H9 (cell line): ENCODE data around the gene ATP11B. TPM values are rescaled to one million over a fixed set of nuclear protein-coding genes. Genes with fewer than 3 reads are reported as not detected.

ENCODE experiments used
- DNase-seq: peaks from one replicate; pipeline ENCODE4 v3.0.0-alpha.2; 2017
- H2AFZ ChIP-seq: one replicate; pipeline ENCODE4 v1.6.1; 2013; ENCODE audit warnings: mild to moderate bottlenecking, low read length, control low read depth, moderate library complexity
- H2AK5ac ChIP-seq: 2 replicates; pipeline ENCODE4 v1.6.1; 2013; ENCODE audit warnings: low read length, control low read depth, mixed read lengths; ENCODE audit not compliant: insufficient read length
- H2BK120ac ChIP-seq: one replicate; pipeline ENCODE4 v1.6.1; 2013; ENCODE audit warnings: low read depth, mild to moderate bottlenecking, low read length, control low read depth, inconsistent platforms; ENCODE audit not compliant: poor library complexity, severe bottlenecking
- H2BK12ac ChIP-seq: 2 replicates; pipeline ENCODE4 v1.6.1; 2013; ENCODE audit warnings: low read length, control low read depth, mixed read lengths, low read depth; ENCODE audit not compliant: insufficient read length
- H2BK15ac ChIP-seq: 2 replicates; pipeline ENCODE4 v1.6.1; 2013; ENCODE audit warnings: low read depth, low read length, control low read depth
- H2BK20ac ChIP-seq: one replicate; pipeline ENCODE4 v1.6.1; 2013; ENCODE audit warnings: low read depth, mild to moderate bottlenecking, low read length, control low read depth, inconsistent platforms; ENCODE audit not compliant: poor library complexity, severe bottlenecking
- H2BK5ac ChIP-seq: 2 replicates; pipeline ENCODE4 v1.6.1; 2013; ENCODE audit warnings: low read length, control low read depth, mixed read lengths; ENCODE audit not compliant: insufficient read length
- H3K14ac ChIP-seq: 2 replicates; pipeline ENCODE4 v1.6.1; 2013; ENCODE audit warnings: low read length, control low read depth; ENCODE audit not compliant: insufficient read depth
- H3K18ac ChIP-seq: 2 replicates; pipeline ENCODE4 v1.6.1; 2013; ENCODE audit warnings: low read depth, mild to moderate bottlenecking, mixed read lengths, low read length, control low read depth; ENCODE audit not compliant: insufficient read length
- H3K23ac ChIP-seq: 2 replicates; pipeline ENCODE4 v1.6.1; 2013; ENCODE audit warnings: low read length, control low read depth, mixed read lengths, low read depth; ENCODE audit not compliant: insufficient read length
- H3K23me2 ChIP-seq: 2 replicates; pipeline ENCODE4 v1.6.1; 2013; ENCODE audit warnings: low read depth, mild to moderate bottlenecking, mixed read lengths, low read length, control low read depth; ENCODE audit not compliant: insufficient read length, poor library complexity, severe bottlenecking
- H3K27ac ChIP-seq: 2 replicates; pipeline ENCODE4 v1.5.1; 2013; ENCODE audit warnings: low read length, control low read depth, mixed read lengths, low read depth; ENCODE audit not compliant: insufficient read length
- H3K27me3 ChIP-seq: 2 replicates; pipeline ENCODE4 v1.6.1; 2013; ENCODE audit warnings: low read length, control low read depth, inconsistent platforms; ENCODE audit not compliant: insufficient read depth
- H3K4ac ChIP-seq: 2 replicates; pipeline ENCODE4 v1.6.1; 2013; ENCODE audit warnings: low read depth, mild to moderate bottlenecking, control low read depth, inconsistent platforms, low read length, moderate library complexity
- H3K4me1 ChIP-seq: 2 replicates; pipeline ENCODE4 v1.6.1; 2013; ENCODE audit warnings: low read length, control low read depth, inconsistent platforms; ENCODE audit not compliant: insufficient read depth
- H3K4me2 ChIP-seq: 2 replicates; pipeline ENCODE4 v1.6.1; 2013; ENCODE audit warnings: low read length, control low read depth, mixed read lengths; ENCODE audit not compliant: insufficient read length, insufficient read depth
- H3K56ac ChIP-seq: 2 replicates; pipeline ENCODE4 v1.6.1; 2013; ENCODE audit warnings: low read depth, mild to moderate bottlenecking, mixed read lengths, low read length, control low read depth; ENCODE audit not compliant: insufficient read length
- H3K79me1 ChIP-seq: 2 replicates; pipeline ENCODE4 v1.6.1; 2013; ENCODE audit warnings: low read depth, mild to moderate bottlenecking, moderate library complexity, low read length, control low read depth, inconsistent platforms; ENCODE audit not compliant: insufficient read depth, poor library complexity, severe bottlenecking
- H3K79me2 ChIP-seq: 2 replicates; pipeline ENCODE4 v1.6.1; 2013; ENCODE audit warnings: low read length, control low read depth, inconsistent platforms; ENCODE audit not compliant: insufficient read depth
- H3K9ac ChIP-seq: 2 replicates; pipeline ENCODE4 v1.6.1; 2013; ENCODE audit warnings: low read length, control low read depth, mixed read lengths; ENCODE audit not compliant: insufficient read length; ENCODE audit errors: extremely low read depth
- H3K9me3 ChIP-seq: one replicate; pipeline ENCODE4 v1.6.1; 2013; ENCODE audit warnings: low read depth, low read length, inconsistent platforms; ENCODE audit not compliant: control insufficient read depth
- H3T11ph ChIP-seq: one replicate; pipeline ENCODE4 v1.6.1; 2013; ENCODE audit warnings: mild to moderate bottlenecking, low read length, control low read depth, inconsistent platforms
- H4K20me1 ChIP-seq: one replicate; pipeline ENCODE4 v1.6.1; 2013; ENCODE audit not compliant: control insufficient read depth, insufficient read length, insufficient read depth
- H4K5ac ChIP-seq: 2 replicates; pipeline ENCODE4 v1.6.1; 2013; ENCODE audit warnings: low read depth, mild to moderate bottlenecking, mixed read lengths, low read length, control low read depth; ENCODE audit not compliant: insufficient read length
- H4K8ac ChIP-seq: replicated peaks from 2 replicates; pipeline ENCODE4 v1.6.1; 2013; ENCODE audit warnings: low read length, control low read depth, mixed read lengths, low read depth; ENCODE audit not compliant: insufficient read length
- H4K91ac ChIP-seq: 2 replicates; pipeline ENCODE4 v1.6.1; 2013; ENCODE audit warnings: low read depth, mild to moderate bottlenecking, moderate library complexity, mixed read lengths, low read length, control low read depth; ENCODE audit not compliant: insufficient read length
- H3K27ac Mint-ChIP-seq, 3 experiments: 2 replicates in 2 of 3; 3 replicates in 1 of 3; pipeline ENCODE4 v1.8.0; 2020 to 2021; ENCODE audit warnings: mixed read lengths in 3 of 3, mild to moderate bottlenecking in 1 of 3, moderate library complexity in 1 of 3
- H3K27me3 Mint-ChIP-seq: 2 replicates; pipeline ENCODE4 v1.8.0; 2021; ENCODE audit warnings: low read depth, mild to moderate bottlenecking, moderate library complexity, mixed read lengths
- H3K36me3 Mint-ChIP-seq, 3 experiments: 2 replicates in 2 of 3; 3 replicates in 1 of 3; pipeline ENCODE4 v1.8.0; 2020 to 2021; ENCODE audit warnings: low read depth in 3 of 3, mixed read lengths in 3 of 3; ENCODE audit not compliant: insufficient read depth in 1 of 3
- H3K4me1 Mint-ChIP-seq, 2 experiments: 2 replicates each; pipeline ENCODE4 v1.8.0; 2020; ENCODE audit warnings: mixed read lengths in 2 of 2
- H3K4me3 Mint-ChIP-seq, 2 experiments: 2 replicates in 1 of 2; 3 replicates in 1 of 2; pipeline ENCODE4 v1.8.0; 2020 to 2021; ENCODE audit warnings: mild to moderate bottlenecking in 2 of 2, mixed read lengths in 2 of 2, moderate library complexity in 1 of 2
- H3K9me3 Mint-ChIP-seq, 2 experiments: 2 replicates in 1 of 2; 3 replicates in 1 of 2; pipeline ENCODE4 v1.8.0; 2020; ENCODE audit warnings: mild to moderate bottlenecking in 2 of 2, mixed read lengths in 2 of 2, moderate library complexity in 1 of 2
- WGBS: extraction: QIAGEN DNeasy Blood & Tissue Kit; methylation state at CpG from one replicate; pipeline ENCODE4 v1.1.7; 2013; ENCODE audit warnings: missing lambda C conversion rate, low lambda C conversion rate, mixed read lengths; ENCODE audit not compliant: insufficient read length; ENCODE audit errors: extremely low coverage; 5-methylcytosine and 5-hydroxymethylcytosine counted together
- total RNA-seq: library from RNA; stranded (reverse); gene quantifications from 2 replicates; pipeline ENCODE4 v1.2.1, GENCODE V29; 2021
- TF ChIP-seq, protein P1 (sequence below): fragments of 200-600 bp; sonication (generic); conservative IDR thresholded peaks from 3 replicates; pipeline ENCODE4 v1.8.0; 2021; ENCODE audit warnings: antibody characterized with exemption, mild to moderate bottlenecking

Gene ATP11B
- total RNA-seq, 1 experiment from 2014 or later, result 30.0 TPM

DNA sequence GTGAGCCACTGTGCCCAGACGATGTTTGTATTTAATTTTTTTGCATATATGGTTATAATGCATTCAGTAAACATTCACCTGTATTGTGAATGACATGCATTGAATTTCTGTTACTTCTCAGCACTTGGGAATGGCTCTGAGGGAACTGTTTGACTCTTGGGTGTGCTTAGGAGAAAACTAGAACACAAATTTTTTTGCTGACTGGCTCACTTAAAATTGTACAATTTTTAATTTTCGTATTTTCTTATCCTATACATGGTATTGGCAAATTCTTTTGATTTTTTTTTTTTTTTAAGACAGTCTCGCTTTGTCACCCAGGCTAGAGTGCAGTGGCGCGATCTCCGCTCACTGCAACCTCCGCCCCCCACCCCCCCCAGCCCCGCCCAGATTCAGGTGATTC is 7.2 kb downstream of the ATP11B start:
- Histone ChIP-seq H2BK12ac (no peak overlapping the region), H3K23me2 (no peaks in the 10 kb centered on the region), H3K27me3 (no peaks in the 10 kb centered on the region), H2BK15ac (no peak overlapping the region), H3K4me2 (no peak overlapping the region), H2BK20ac (no peak overlapping the region), H4K20me1 (no peaks in the 10 kb centered on the region), H3K79me2 (no peaks in the 10 kb centered on the region; the same call in 1 of the 2 replicates), H2BK5ac (no peak overlapping the region), H3K56ac (no peak overlapping the region), H2AK5ac (no peak overlapping the region), H3K27ac (no peak overlapping the region), H3K79me1 (no peaks in the 10 kb centered on the region), H3K4me1 (no peaks in the 10 kb centered on the region; the same call in 1 of the 2 replicates), H3K9ac (no peak overlapping the region), H4K8ac (no peak overlapping the region), H4K91ac (no peak overlapping the region), H3K4ac (no peak overlapping the region), H4K5ac (no peak overlapping the region), H3T11ph (no peak overlapping the region), H3K23ac (no peak overlapping the region), H2AFZ (no peak overlapping the region), H3K18ac (no peak overlapping the region), H2BK120ac (no peak overlapping the region), H3K9me3 (no peaks in the 10 kb centered on the region), H3K14ac (no peak overlapping the region)
- WGBS, result no CpG with 5 or more reads among the region's 8 CpGs
- H3K27ac Mint-ChIP-seq, result no peak overlapping the region
- H3K36me3 Mint-ChIP-seq, result no peaks in the 10 kb centered on the region
- no peak for DNase-seq
- no peak overlapping the region for H3K4me3 Mint-ChIP-seq
- TF ChIP-seq, protein P1, sequence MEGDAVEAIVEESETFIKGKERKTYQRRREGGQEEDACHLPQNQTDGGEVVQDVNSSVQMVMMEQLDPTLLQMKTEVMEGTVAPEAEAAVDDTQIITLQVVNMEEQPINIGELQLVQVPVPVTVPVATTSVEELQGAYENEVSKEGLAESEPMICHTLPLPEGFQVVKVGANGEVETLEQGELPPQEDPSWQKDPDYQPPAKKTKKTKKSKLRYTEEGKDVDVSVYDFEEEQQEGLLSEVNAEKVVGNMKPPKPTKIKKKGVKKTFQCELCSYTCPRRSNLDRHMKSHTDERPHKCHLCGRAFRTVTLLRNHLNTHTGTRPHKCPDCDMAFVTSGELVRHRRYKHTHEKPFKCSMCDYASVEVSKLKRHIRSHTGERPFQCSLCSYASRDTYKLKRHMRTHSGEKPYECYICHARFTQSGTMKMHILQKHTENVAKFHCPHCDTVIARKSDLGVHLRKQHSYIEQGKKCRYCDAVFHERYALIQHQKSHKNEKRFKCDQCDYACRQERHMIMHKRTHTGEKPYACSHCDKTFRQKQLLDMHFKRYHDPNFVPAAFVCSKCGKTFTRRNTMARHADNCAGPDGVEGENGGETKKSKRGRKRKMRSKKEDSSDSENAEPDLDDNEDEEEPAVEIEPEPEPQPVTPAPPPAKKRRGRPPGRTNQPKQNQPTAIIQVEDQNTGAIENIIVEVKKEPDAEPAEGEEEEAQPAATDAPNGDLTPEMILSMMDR, result no peak
- peaks cover 9 to 11% of the 10 kb centered on the region in 2 experiments for H3K4me1 Mint-ChIP-seq
- H3K27me3 Mint-ChIP-seq, result no peaks in the 10 kb centered on the region
- no peaks in the 10 kb centered on the region for H3K9me3 Mint-ChIP-seq
